ENCODE data around the gene INTS3.

DNA sequence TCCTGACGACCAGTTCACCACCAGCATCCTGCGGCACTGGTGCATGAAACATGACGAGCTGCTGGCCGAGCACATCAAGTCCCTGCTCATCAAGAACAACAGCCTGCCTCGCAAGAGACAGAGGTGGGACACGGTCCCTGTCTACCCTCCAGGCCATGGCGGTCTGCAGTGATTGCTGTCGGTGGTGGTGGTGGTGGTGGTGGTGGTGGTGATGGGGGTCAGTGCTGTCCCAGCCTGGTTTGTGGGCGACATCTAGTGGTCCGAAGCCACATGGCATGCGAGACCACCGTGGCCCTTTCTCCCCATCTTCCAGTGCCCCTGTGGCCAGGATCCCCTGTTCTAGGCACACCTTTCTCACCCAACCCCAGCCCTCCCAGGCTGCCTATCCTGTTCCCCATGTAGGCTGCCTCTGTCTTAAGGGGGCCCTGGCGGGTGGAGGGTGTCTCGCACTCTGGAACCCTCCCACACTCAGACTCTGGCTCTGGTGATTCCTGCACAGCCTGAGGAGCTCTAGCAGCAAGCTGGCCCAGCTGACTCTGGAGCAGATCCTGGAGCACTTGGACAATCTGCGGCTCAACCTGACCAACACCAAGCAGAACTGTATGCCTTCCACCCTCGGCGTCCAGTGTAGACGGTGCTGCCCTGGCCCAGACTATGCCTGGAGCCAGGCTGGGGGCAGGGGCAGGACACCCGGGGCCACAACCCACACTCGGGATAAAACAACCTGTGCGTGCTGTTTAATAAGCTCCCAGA is 44.2 kb downstream of the INTS3 start:
- TF ChIP-seq TCF12 (IDR thresholded peaks at IDR 0.05; ENCODE audit: low read depth) (no peak), EP300 (IDR thresholded peaks at IDR 0.05; ENCODE audit: borderline replicate concordance) (no peak), EGR1 (IDR thresholded peaks at IDR 0.05) (no peak), FOXM1 (IDR thresholded peaks at IDR 0.05; ENCODE audit: borderline replicate concordance, low read depth) (no peak), NFIC (IDR thresholded peaks at IDR 0.05) (no peak)
